ENCODE data around the gene ELOVL7.

- TF ChIP-seq CTCF (IDR thresholded peaks at IDR 0.05) = no peak
- TF ChIP-seq POLR2A (IDR thresholded peaks at IDR 0.05) = no peak
- TF ChIP-seq EP300 (IDR thresholded peaks at IDR 0.05) = no peak
These were observed 8.2 kb upstream of the ELOVL7 start for GRCh38 chr5:60852317-60852716.

Measured in ovary (tissue), 3 donors.